GM12891 (cell line): Measurements from ENCODE around the gene CAPRIN1.
"Not testable (repeated sequence)": the region's sequence is repeated elsewhere in the genome, so short reads cannot be mapped to it uniquely, and the experiment has no call there.

Experiments
- DNase-seq: peaks from one replicate; pipeline ENCODE4 v3.0.0; 2011; ENCODE audit warnings: low spot score; ENCODE audit not compliant: insufficient read length
- FAIRE-seq: peaks from 2 replicates; lab custom pipeline; 2011; peaks lifted over from hg19 to GRCh38; lab: Jason Lieb, UNC
- PAX5 ChIP-seq: IDR thresholded peaks from 2 replicates; pipeline ENCODE4 v1.6.1; 2011; ENCODE audit warnings: low read length, moderate library complexity, mild to moderate bottlenecking; ENCODE audit not compliant: insufficient read depth, severe bottlenecking
- POLR2A ChIP-seq: IDR thresholded peaks from 2 replicates; pipeline ENCODE4 v1.6.1; 2011; ENCODE audit warnings: low read depth, low read length, control low read depth
- POLR2AphosphoS5 ChIP-seq: IDR thresholded peaks from 2 replicates; pipeline ENCODE4 v1.6.1; 2011; ENCODE audit warnings: low read depth, low read length, control low read depth
- POU2F2 ChIP-seq: IDR thresholded peaks from 2 replicates; pipeline ENCODE4 v1.6.1; 2011; ENCODE audit warnings: low read depth, mild to moderate bottlenecking, control low read depth, low read length, moderate library complexity
- SPI1 ChIP-seq: IDR thresholded peaks from 2 replicates; pipeline ENCODE4 v1.6.1; 2011; ENCODE audit warnings: low read depth, low read length, control low read depth
- TAF1 ChIP-seq: IDR thresholded peaks from 2 replicates; pipeline ENCODE4 v1.6.1; 2011; ENCODE audit warnings: low read depth, low read length, control low read depth

CAPRIN1 gene

DNA sequence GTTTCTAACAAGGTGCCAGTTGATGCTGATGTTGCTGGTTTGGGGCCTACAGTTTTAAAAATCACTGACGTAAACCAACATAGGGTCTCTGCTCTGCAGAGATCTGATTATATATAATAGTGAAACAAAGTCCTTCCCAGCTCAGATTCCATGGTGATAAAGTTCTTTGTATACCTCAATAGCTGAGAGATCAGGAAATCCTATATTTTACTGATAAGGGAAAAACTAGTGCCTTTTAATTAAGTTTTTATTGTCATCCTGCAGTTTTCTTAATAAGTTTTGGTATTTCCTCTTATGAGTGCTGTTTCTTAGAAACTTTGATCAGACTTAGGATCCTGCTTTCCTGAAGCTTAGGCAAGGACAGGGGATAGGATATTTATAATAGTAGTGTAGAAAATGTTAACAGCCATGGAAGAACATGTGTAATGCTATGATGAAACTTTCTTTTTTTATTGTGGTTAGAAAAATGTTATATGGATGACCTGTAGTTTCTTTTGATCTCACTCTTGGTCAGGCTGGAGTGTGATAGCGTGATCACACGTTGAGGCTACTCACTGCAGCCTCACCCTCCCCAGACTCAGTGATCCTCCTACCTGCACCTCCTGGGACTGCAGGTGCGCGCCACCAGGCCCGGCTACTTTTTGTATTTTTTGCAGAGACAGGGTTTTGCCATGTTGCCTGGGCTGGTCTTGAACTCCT lies 14.1 kb downstream of the CAPRIN1 start:
- no peak for TF ChIP-seq POLR2A
- TF ChIP-seq TAF1 = no peak
- no peak for TF ChIP-seq POU2F2
- no peak for TF ChIP-seq SPI1
- TF ChIP-seq POLR2AphosphoS5 = no peak
- TF ChIP-seq PAX5 = no peak
- FAIRE-seq (no peak), DNase-seq (no peak)

- FAIRE-seq, DNase-seq: not testable (repeated sequence)
Measured at GRCh38 chr11:34066766-34067165, 15.2 kb downstream of the CAPRIN1 start.

GRCh38 chr11:34067383-34068065 lies 16.0 kb downstream of the CAPRIN1 start:
- FAIRE-seq (peak; percentile 86), DNase-seq (no peak)
- no peak for TF ChIP-seq TAF1
- TF ChIP-seq POU2F2 = no peak
- no peak for TF ChIP-seq PAX5
- peak; percentile 49; the same call in 1 of the 2 replicates for TF ChIP-seq SPI1
- no peak for TF ChIP-seq POLR2A
- TF ChIP-seq POLR2AphosphoS5 = peak; percentile 63; the same call in 1 of the 2 replicates

DNA sequence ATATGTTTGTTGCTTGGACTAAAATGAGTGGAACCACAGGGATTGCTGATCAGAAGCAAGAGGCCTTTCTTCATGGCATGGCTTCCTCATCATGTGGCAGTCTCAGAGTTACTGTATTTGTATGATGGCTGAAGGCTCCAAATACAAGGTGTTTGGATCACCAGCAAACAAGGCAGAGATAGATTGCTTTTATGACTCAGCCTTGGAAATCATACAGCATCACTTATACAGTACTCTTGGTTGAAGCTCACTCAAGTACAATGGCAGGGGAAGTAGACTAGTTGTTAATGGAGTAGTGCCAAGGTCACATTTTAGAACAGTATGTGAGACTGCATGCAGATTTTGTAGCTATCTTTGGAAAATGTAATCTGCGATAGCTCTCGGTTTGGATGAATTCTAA lies 16.6 kb downstream of the CAPRIN1 start:
- FAIRE-seq (no peak), DNase-seq (no peak)
- TF ChIP-seq PAX5 = no peak
- TF ChIP-seq POLR2AphosphoS5 = peak; percentile 21; the same call in 1 of the 2 replicates

DNA sequence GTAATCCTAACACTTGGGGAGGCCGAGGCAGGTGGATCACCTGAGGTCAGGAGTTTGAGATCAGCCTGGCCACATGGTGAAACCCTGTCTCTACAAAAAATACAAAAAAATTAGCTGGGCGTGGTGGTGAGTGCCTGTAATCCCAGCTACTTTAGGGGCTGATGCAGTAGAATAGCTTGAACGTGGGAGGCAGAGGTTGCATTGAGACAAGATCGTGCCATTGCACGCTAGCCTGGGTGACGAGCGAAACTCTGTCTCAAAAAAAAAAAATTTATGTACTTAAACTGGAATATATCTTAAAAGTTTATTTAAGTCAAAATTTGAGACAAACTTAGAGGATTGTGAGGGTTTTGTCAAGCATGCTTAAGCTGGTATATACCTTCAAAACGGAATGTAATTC lies 19.8 kb downstream of the CAPRIN1 start:
- not testable (repeated sequence) for FAIRE-seq

DNA sequence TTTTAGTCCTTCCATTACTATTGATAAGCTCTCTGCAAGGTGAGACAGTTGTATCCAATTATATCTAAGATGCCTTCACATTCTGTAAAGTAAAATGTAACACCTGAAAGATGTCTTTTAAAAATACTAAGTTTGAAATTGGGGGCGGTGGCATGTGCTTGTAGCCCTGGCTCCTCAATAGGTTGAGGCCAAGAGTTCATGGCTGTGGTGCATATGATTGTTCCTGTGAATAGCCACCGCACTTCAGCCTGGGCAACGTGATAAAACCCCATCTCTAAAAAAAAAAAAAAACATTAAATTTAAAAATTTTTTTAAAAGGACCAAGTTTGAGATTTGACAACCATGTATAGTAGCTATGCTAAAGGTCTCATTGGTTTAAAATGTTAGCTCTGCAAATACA lies 20.5 kb downstream of the CAPRIN1 start:
- FAIRE-seq (no peak), DNase-seq (no peak)
- no peak for TF ChIP-seq POU2F2
- TF ChIP-seq PAX5 = no peak
- no peak for TF ChIP-seq TAF1
- no peak for TF ChIP-seq SPI1
- no peak for TF ChIP-seq POLR2A
- no peak for TF ChIP-seq POLR2AphosphoS5

More for the DNA sequence above, 19.8 kb downstream of the CAPRIN1 start:
- DNase-seq = not testable (repeated sequence)

DNA sequence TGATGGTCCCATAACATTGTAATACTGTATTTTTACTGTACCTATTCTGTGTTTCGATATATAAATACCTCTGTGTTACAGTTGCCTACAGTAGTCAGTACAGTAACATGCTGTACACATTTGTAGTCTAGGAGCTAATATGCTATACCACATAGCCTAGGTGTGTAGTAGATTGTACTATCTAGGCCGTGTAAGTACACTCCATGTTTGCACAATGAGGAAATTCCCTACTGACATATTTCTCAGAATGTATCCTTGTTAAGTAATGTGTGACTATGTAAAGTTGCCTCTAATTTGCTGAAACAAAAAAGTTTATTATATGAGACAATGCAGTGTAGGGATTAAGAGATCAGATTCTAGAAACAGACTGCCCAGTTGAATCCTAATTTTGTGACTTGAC lies 21.3 kb downstream of the CAPRIN1 start:
- FAIRE-seq (peak; percentile 58), DNase-seq (no peak)
- TF ChIP-seq TAF1 (no peak), POU2F2 (no peak), POLR2AphosphoS5 (no peak), POLR2A (no peak), SPI1 (no peak), PAX5 (no peak)

GRCh38 chr11:34074391-34074790 lies 22.9 kb downstream of the CAPRIN1 start:
- FAIRE-seq (peak; percentile 20), DNase-seq (no peak)
- no peak for TF ChIP-seq SPI1

DNA sequence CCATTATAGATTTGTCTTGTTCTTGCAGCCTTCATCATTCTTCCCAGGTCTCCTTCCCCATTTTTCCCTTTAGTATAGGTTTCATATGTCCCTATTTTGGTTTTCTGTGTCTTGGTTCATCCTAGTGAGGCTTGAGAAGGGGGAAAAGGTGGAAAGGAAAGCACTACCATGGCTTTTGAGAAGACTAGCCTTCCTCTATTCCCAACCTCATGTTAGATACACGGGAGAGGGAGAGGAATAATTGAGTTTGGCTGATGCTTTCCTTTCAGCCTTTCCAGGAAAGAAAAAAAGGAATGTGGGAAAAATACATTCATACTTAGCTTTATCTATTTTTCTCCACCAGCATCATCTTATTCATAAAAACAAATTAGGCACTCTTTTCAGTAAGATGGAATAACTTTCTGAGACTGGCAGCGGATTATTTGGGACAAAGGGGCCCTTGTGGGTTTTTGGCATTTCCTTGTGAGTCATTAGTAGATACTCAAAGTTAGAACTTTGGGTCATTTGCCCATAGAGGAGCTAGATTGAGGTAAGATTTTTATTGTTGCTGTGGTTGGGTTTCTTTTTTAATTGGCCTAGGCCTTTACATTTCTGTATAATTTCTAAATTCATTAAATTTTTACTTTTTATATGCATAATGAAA lies 23.8 kb downstream of the CAPRIN1 start:
- FAIRE-seq = no peak
- TF ChIP-seq PAX5 (no peak), POU2F2 (no peak), TAF1 (no peak), SPI1 (no peak), POLR2A (no peak), POLR2AphosphoS5 (no peak)
- no peak for DNase-seq

DNA sequence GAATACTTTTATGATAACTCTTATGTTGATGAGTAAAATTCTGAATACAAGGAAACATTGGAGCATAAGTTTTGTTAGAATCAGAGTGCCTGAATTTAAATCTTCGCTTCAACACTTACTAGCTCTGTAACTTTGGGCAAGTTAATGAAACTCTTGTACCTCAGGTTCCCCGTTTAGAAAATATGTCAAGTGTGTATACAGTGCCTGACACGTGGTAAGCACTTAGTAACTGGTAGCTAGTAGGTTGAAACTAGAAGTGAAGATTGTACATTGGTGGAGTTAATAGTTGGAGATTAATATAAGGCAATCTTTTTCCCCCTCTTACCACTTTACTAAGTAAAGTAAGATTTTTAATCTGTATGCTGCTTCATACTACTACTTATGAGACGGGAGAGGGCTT lies 29.1 kb downstream of the CAPRIN1 start:
- DNase-seq = no peak
- FAIRE-seq = peak; percentile 20
- TF ChIP-seq SPI1 = no peak

- no peak for TF ChIP-seq SPI1
- no peak for TF ChIP-seq TAF1
- TF ChIP-seq POU2F2 = no peak
- no peak for TF ChIP-seq POLR2AphosphoS5
- no peak for TF ChIP-seq POLR2A
- TF ChIP-seq PAX5 = no peak
- no peak for DNase-seq
- no peak for FAIRE-seq
Measured at GRCh38 chr11:34084637-34085036, 33.1 kb downstream of the CAPRIN1 start.
